Breast epithelium (tissue), 4 donors: ENCODE data around the gene ZFP62. TPM values are rescaled to one million over a fixed set of nuclear protein-coding genes. Genes with fewer than 3 reads are reported as not detected.
A peak's percentile ranks its signal among the peaks of the same experiment; 100 is the strongest.
"Not testable (repeated sequence)": the region's sequence is repeated elsewhere in the genome, so short reads cannot be mapped to it uniquely, and the experiment has no call there.

ENCODE experiments used
- DNase-seq, 2 donors: peaks; one replicate each; pipeline ENCODE4 v3.0.0-alpha.2; 2019; ENCODE audit warnings: low spot score in 2 of 2
- H3K27ac ChIP-seq, 2 donors: fragments of 200-600 bp; sonication (generic) in 1 of 2; one replicate each; pipeline ENCODE4 v1.5.1; 2016 to 2019; ENCODE audit warnings: mild to moderate bottlenecking in 1 of 2
- H3K27me3 ChIP-seq, 2 donors: fragments of 200-600 bp; sonication (generic) in 1 of 2; one replicate each; pipeline versions ENCODE4 v1.5.1 to v1.6.0; 2017 to 2019; ENCODE audit warnings: control low read depth in 1 of 2, mild to moderate bottlenecking in 1 of 2
- H3K36me3 ChIP-seq: fragments of 200-600 bp; one replicate; pipeline ENCODE4 v1.5.1; 2019
- H3K4me1 ChIP-seq, 2 donors: fragments of 200-600 bp; sonication (generic); one replicate each; pipeline ENCODE4 v1.5.1; 2016 to 2019; ENCODE audit warnings: control low read depth in 1 of 2
- H3K4me3 ChIP-seq, 3 donors: fragments of 200-600 bp; sonication (generic); 1 replicate in 2 of 3; 2 replicates in 1 of 3; pipeline ENCODE4 v1.5.1; 2016 to 2019; ENCODE audit warnings: mild to moderate bottlenecking in 3 of 3, moderate library complexity in 2 of 3
- H3K9me3 ChIP-seq, 2 donors: fragments of 200-600 bp; sonication (generic) in 1 of 2; one replicate each; pipeline ENCODE4 v1.5.1; 2016 to 2019; ENCODE audit warnings: control low read depth in 1 of 2
- CTCF ChIP-seq, 3 donors: fragments of 450-650 bp; IDR thresholded peaks; one replicate each; pipeline ENCODE4 v1.5.1; 2016 to 2017; ENCODE audit warnings: antibody characterized with exemption in 3 of 3, mild to moderate bottlenecking in 3 of 3, moderate library complexity in 3 of 3
- POLR2A ChIP-seq: fragments of 450-650 bp; IDR thresholded peaks from one replicate; pipeline ENCODE4 v1.6.1; 2016; ENCODE audit warnings: antibody characterized with exemption, mild to moderate bottlenecking, moderate library complexity
- POLR2AphosphoS5 ChIP-seq, 3 donors: sonication (generic); formaldehyde crosslinking; IDR thresholded peaks; one replicate each; pipeline ENCODE4 v1.6.1; 2017; ENCODE audit warnings: antibody characterized with exemption in 3 of 3
- intact Hi-C: fragments of 100-400 bp; cut with DNase I; formaldehyde crosslinking; loops from one replicate; pipeline ENCODE4 v1.15.1; 2023; ENCODE audit warnings: low total_unique reads
- total RNA-seq, 3 donors: library from RNA; depleted of rRNA; stranded (reverse); fragments of >200 nt; gene quantifications; one replicate each; pipeline ENCODE4 v1.1.0, GENCODE V29; 2016

The ZFP62 gene
- total RNA-seq, 3 donors from 2014 or later = 18.6 to 49.6 (median 35.4) TPM

- intact Hi-C loops = no loop called here
- Histone ChIP-seq H3K9me3 (no peaks in the 10 kb centered on the region), H3K4me1 (peaks cover 9 to 20% of the 10 kb centered on the region in 2 donors), H3K27ac (peak overlapping the region; percentile 97 to 99), H3K4me3 (peak overlapping the region; percentile 77 to 91 (median 82)), H3K27me3 (no peaks in the 10 kb centered on the region), H3K36me3 (no peaks in the 10 kb centered on the region)
- peak; percentile 73 to 86 for DNase-seq
- peak; percentile 79 for TF ChIP-seq POLR2A
- TF ChIP-seq CTCF (IDR thresholded peaks at IDR 0.05) = peak in 1 of 3 donors; percentile 35
- peak; percentile 29 to 93 (median 87) for TF ChIP-seq POLR2AphosphoS5 (IDR thresholded peaks at IDR 0.05)
Measured at GRCh38 chr5:180831139-180832093, 29.7 kb downstream of the ZFP62 start.

- H3K4me3 ChIP-seq = peak overlapping the region; percentile 77 to 91 (median 82)
Measured at GRCh38 chr5:180830253-180831138, 30.6 kb downstream of the ZFP62 start.

GRCh38 chr5:180829726-180830125 is 31.4 kb downstream of the ZFP62 start:
- Histone ChIP-seq H3K36me3 (no peaks in the 10 kb centered on the region), H3K27ac (peak overlapping the region; percentile 97 to 99), H3K9me3 (no peaks in the 10 kb centered on the region), H3K4me3 (peak overlapping the region; percentile 77 to 91 (median 82)), H3K4me1 (peaks cover 9 to 20% of the 10 kb centered on the region in 2 donors), H3K27me3 (no peaks in the 10 kb centered on the region)
- TF ChIP-seq POLR2AphosphoS5 (IDR thresholded peaks at IDR 0.05) = no peak
- TF ChIP-seq POLR2A = no peak
- TF ChIP-seq CTCF (IDR thresholded peaks at IDR 0.05) = no peak
- DNase-seq = no peak
- intact Hi-C loops = no loop called here

More at GRCh38 chr5:180830253-180831138, 30.6 kb downstream of the ZFP62 start:
- Histone ChIP-seq H3K36me3 (no peaks in the 10 kb centered on the region), H3K27ac (peak overlapping the region; percentile 97 to 99), H3K9me3 (no peaks in the 10 kb centered on the region), H3K27me3 (no peaks in the 10 kb centered on the region), H3K4me1 (peaks cover 9 to 20% of the 10 kb centered on the region in 2 donors)
- TF ChIP-seq CTCF (IDR thresholded peaks at IDR 0.05) (no peak), POLR2AphosphoS5 (IDR thresholded peaks at IDR 0.05) (peak in 1 of 3 donors; percentile 15), POLR2A (peak; percentile 27)
- DNase-seq = peak; percentile 62 to 69
- intact Hi-C loops = no loop called here

- H3K36me3 ChIP-seq, H3K9me3 ChIP-seq, H3K4me3 ChIP-seq, H3K27me3 ChIP-seq, intact Hi-C loops, DNase-seq: not testable (repeated sequence)
- Histone ChIP-seq H3K4me1 (peaks cover 9 to 20% of the 10 kb centered on the region in 2 donors), H3K27ac (peak overlapping the region; percentile 59 to 99)
Measured at GRCh38 chr5:180828756-180829531, 32.1 kb downstream of the ZFP62 start.

GRCh38 chr5:180827374-180827773 is 33.7 kb downstream of the ZFP62 start:
- H3K4me3 ChIP-seq, H3K9me3 ChIP-seq, H3K36me3 ChIP-seq, DNase-seq, H3K27me3 ChIP-seq, intact Hi-C loops: not testable (repeated sequence)
- Histone ChIP-seq H3K27ac (peak overlapping the region; percentile 48 to 59), H3K4me1 (peaks cover 3 to 15% of the 10 kb centered on the region in 2 donors)
